ENCODE measurements around the gene KIF13A.

Gene KIF13A

GRCh38 chr6:17945575-17945974, 41.9 kb downstream of the KIF13A start:
- Histone ChIP-seq H3K9me2 (replicated peaks; ENCODE audit: insufficient read depth, low read length) (no peaks in the 10 kb centered on the region), H2AFZ (ENCODE audit: low read length) (no peak overlapping the region), H3K27ac (ENCODE audit: low read length) (no peak overlapping the region), H4K20me1 (ENCODE audit: insufficient read depth, low read length) (no peaks in the 10 kb centered on the region), H3K9me3 (replicated peaks; ENCODE audit: insufficient read depth, low read length) (no peaks in the 10 kb centered on the region; the same call in 1 of the 2 replicates), H3F3A (ENCODE audit: insufficient read depth, low read length) (no peaks in the 10 kb centered on the region), H3K4me1 (ENCODE audit: low read length) (no peaks in the 10 kb centered on the region), H3K9ac (ENCODE audit: low read length) (no peak overlapping the region), H3K4me2 (ENCODE audit: low read depth, low read length) (no peak overlapping the region), H3K79me2 (ENCODE audit: low read length) (no peaks in the 10 kb centered on the region), H3K4me3 (ENCODE audit: low read length) (no peak overlapping the region), H3K36me3 (replicated peaks; ENCODE audit: insufficient read depth, low read length) (no peaks in the 10 kb centered on the region), H3K27me3 (replicated peaks; ENCODE audit: insufficient read depth, low read length) (no peaks in the 10 kb centered on the region)
- TF ChIP-seq EZH2 (optimal IDR thresholded peaks at IDR 0.05; ENCODE audit: low read depth, low read length) (no peak), EZH2phosphoT487 (IDR thresholded peaks at IDR 0.05; ENCODE audit: low read length) (no peak)
- TF ChIP-seq, protein P1, sequence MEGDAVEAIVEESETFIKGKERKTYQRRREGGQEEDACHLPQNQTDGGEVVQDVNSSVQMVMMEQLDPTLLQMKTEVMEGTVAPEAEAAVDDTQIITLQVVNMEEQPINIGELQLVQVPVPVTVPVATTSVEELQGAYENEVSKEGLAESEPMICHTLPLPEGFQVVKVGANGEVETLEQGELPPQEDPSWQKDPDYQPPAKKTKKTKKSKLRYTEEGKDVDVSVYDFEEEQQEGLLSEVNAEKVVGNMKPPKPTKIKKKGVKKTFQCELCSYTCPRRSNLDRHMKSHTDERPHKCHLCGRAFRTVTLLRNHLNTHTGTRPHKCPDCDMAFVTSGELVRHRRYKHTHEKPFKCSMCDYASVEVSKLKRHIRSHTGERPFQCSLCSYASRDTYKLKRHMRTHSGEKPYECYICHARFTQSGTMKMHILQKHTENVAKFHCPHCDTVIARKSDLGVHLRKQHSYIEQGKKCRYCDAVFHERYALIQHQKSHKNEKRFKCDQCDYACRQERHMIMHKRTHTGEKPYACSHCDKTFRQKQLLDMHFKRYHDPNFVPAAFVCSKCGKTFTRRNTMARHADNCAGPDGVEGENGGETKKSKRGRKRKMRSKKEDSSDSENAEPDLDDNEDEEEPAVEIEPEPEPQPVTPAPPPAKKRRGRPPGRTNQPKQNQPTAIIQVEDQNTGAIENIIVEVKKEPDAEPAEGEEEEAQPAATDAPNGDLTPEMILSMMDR (IDR thresholded peaks at IDR 0.05; ENCODE audit: low read length): no peak
- no peak for DNase-seq

- no peak for TF ChIP-seq EZH2phosphoT487 (IDR thresholded peaks at IDR 0.05; ENCODE audit: low read length)
- TF ChIP-seq EZH2 (optimal IDR thresholded peaks at IDR 0.05; ENCODE audit: low read depth, low read length): no peak
- TF ChIP-seq, protein P1 (IDR thresholded peaks at IDR 0.05; ENCODE audit: low read length): no peak
- Histone ChIP-seq H3K79me2 (ENCODE audit: low read length) (no peaks in the 10 kb centered on the region), H3K27ac (ENCODE audit: low read length) (no peak overlapping the region), H3K9me3 (replicated peaks; ENCODE audit: insufficient read depth, low read length) (no peaks in the 10 kb centered on the region; the same call in 1 of the 2 replicates), H3K36me3 (replicated peaks; ENCODE audit: insufficient read depth, low read length) (no peaks in the 10 kb centered on the region), H2AFZ (ENCODE audit: low read length) (no peak overlapping the region), H3K4me3 (ENCODE audit: low read length) (no peak overlapping the region), H3K9ac (ENCODE audit: low read length) (no peak overlapping the region), H3K9me2 (replicated peaks; ENCODE audit: insufficient read depth, low read length) (no peaks in the 10 kb centered on the region), H3K27me3 (replicated peaks; ENCODE audit: insufficient read depth, low read length) (no peaks in the 10 kb centered on the region), H3K4me1 (ENCODE audit: low read length) (no peaks in the 10 kb centered on the region), H4K20me1 (ENCODE audit: insufficient read depth, low read length) (no peaks in the 10 kb centered on the region), H3F3A (ENCODE audit: insufficient read depth, low read length) (no peaks in the 10 kb centered on the region), H3K4me2 (ENCODE audit: low read depth, low read length) (no peak overlapping the region)
- DNase-seq: no peak
Measured at GRCh38 chr6:17945111-17945510, 42.3 kb downstream of the KIF13A start.

DNA sequence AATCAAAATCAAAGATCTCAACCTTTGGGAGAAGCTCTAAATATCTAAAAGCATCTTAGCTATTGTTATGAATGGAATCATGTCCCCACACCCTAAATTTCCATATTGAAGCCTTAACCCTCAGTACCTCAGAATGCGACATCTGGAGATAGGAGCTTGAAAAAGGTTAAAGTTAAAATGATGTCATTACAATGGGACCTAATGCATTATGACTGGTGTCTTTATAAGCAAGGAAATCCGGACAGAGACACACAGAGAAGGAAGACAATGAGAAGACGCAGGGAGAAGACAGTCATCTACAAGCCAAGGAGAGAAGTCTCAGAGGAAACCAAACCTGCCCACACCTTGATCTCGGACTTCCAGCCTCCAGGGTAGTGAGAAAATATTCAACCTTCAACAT, 46.1 kb downstream of the KIF13A start:
- no peaks in the 10 kb centered on the region for H3K27me3 ChIP-seq (replicated peaks; ENCODE audit: insufficient read depth, low read length)
- no peak overlapping the region for H3K4me2 ChIP-seq (ENCODE audit: low read depth, low read length)
- DNase-seq: no peak
- no peak overlapping the region for H3K27ac ChIP-seq (ENCODE audit: low read length)
- no peaks in the 10 kb centered on the region for H3K4me1 ChIP-seq (ENCODE audit: low read length)
- H3K9me3 ChIP-seq (replicated peaks; ENCODE audit: insufficient read depth, low read length): no peaks in the 10 kb centered on the region; the same call in 1 of the 2 replicates
- H3K79me2 ChIP-seq (ENCODE audit: low read length): no peaks in the 10 kb centered on the region
- H3K9me2 ChIP-seq (replicated peaks; ENCODE audit: insufficient read depth, low read length): no peaks in the 10 kb centered on the region
- no peak for TF ChIP-seq EZH2phosphoT487 (IDR thresholded peaks at IDR 0.05; ENCODE audit: low read length)
- TF ChIP-seq, protein P1 (IDR thresholded peaks at IDR 0.05; ENCODE audit: low read length): no peak
- no peak for TF ChIP-seq EZH2 (optimal IDR thresholded peaks at IDR 0.05; ENCODE audit: low read depth, low read length)
- H3K4me3 ChIP-seq (ENCODE audit: low read length): no peak overlapping the region
- H3K36me3 ChIP-seq (replicated peaks; ENCODE audit: insufficient read depth, low read length): no peaks in the 10 kb centered on the region
- H2AFZ ChIP-seq (ENCODE audit: low read length): no peak overlapping the region
- no peak overlapping the region for H3K9ac ChIP-seq (ENCODE audit: low read length)
- no peaks in the 10 kb centered on the region for H4K20me1 ChIP-seq (ENCODE audit: insufficient read depth, low read length)
- H3F3A ChIP-seq (ENCODE audit: insufficient read depth, low read length): no peaks in the 10 kb centered on the region

All from MM.1S (cell line).